Activated naive CD8-positive, alpha-beta T cell treated with anti-CD3 and anti-CD28 coated beads, Interleukin-2, amount 10 ng/mL, durations not matched to agents 7 days and 5 days (primary cell): ENCODE results near the gene FAM209B. TPM values are rescaled to one million over a fixed set of nuclear protein-coding genes. Genes with fewer than 3 reads are reported as not detected.
A peak's percentile ranks its signal among the peaks of the same experiment; 100 is the strongest.
"Not testable (repeated sequence)": the region's sequence is repeated elsewhere in the genome, so short reads cannot be mapped to it uniquely, and the experiment has no call there.

Source experiments
- ATAC-seq: fragments of 150-1000 bp; cut with Tn5 transposase; one replicate; pipeline ENCODE4 v1.10.0; 2021; ENCODE audit warnings: low read depth, moderate library complexity
- POLR2A ChIA-PET: fragments of 350-600 bp; sonication (Branson Sonifier 250); formaldehyde crosslinking; loops from one replicate; lab custom pipeline; 2021; ENCODE audit warnings: antibody characterized with exemption; lab: Charles Lee
- DNase-seq: peaks from one replicate; pipeline ENCODE4 v3.0.0; 2021
- H3K27ac Mint-ChIP-seq: one replicate; pipeline ENCODE4 v1.8.0; 2022; ENCODE audit warnings: mild to moderate bottlenecking, mixed read lengths
- H3K27me3 Mint-ChIP-seq: one replicate; pipeline ENCODE4 v1.8.0; 2022; ENCODE audit warnings: mild to moderate bottlenecking, moderate library complexity, mixed read lengths
- H3K36me3 Mint-ChIP-seq: one replicate; pipeline ENCODE4 v1.8.0; 2021; ENCODE audit warnings: mild to moderate bottlenecking, mixed read lengths
- H3K4me1 Mint-ChIP-seq: one replicate; pipeline ENCODE4 v1.8.0; 2021; ENCODE audit warnings: mixed read lengths
- H3K4me3 Mint-ChIP-seq: one replicate; pipeline ENCODE4 v1.8.0; 2022; ENCODE audit warnings: mild to moderate bottlenecking, moderate library complexity, mixed read lengths
- H3K9me3 Mint-ChIP-seq: one replicate; pipeline ENCODE4 v1.8.0; 2021; ENCODE audit warnings: mixed read lengths
- total RNA-seq, 2 experiments: library from RNA; stranded (reverse); gene quantifications; one replicate each; pipeline ENCODE4 v1.2.3, GENCODE V29; 2021

Gene FAM209B, protein sequence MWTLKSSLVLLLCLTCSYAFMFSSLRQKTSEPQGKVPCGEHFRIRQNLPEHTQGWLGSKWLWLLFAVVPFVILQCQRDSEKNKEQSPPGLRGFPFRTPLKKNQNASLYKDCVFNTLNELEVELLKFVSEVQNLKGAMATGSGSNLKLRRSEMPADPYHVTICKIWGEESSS
- total RNA-seq, result 1 to 10 TPM; 1.1 to 1.8 TPM

DNA sequence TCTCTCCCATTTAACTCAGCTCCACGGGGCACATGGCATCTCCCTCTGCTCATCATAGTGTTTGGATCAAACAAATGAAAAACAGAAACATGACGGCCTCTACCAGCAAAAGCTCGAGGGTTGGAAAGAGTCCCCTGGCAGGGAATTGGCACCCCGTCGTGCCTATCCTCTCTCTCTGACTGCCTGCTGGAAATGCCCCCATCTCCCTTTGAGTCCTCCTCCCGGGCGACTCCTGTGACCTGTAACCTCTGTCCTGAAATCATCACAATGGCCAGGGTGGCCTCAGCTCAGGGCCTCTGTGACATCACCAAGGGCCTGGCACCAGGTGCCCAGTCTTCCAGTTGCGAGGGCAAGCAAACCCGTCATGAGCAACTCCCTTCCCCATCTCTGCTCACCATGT, at the start of gene FAM209B:
TSS of gene FAM209B (plus strand) at position 301 of the 400 bp plus-strand sequence. CDS start at position 397, 96 bp downstream.
- ATAC-seq, H3K9me3 Mint-ChIP-seq, H3K27me3 Mint-ChIP-seq, H3K27ac Mint-ChIP-seq, H3K36me3 Mint-ChIP-seq, H3K4me3 Mint-ChIP-seq, POLR2A ChIA-PET, H3K4me1 Mint-ChIP-seq, DNase-seq: not testable (repeated sequence)

DNA sequence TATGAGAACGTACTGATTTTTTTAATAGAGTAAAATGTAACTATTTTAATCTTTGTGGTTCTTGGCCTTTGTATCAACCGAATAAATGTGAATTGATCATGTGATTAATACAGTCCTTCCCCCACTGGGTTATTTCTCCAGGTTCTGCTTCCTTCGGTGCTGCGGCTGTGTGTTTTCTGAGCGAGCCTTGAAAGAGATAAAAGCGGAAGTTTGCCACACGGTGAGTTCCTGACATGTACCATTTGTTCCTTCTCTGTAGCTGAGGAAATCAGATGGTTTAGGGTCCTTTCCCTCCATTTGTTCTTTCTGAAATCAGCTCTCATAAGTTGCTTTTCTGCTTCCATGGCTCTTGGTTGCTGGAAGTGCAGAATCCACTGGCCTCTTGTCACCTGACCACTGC, 49.1 kb upstream of the FAM209B start:
- H3K27me3 Mint-ChIP-seq, result no peaks in the 10 kb centered on the region
- ATAC-seq, result peak; percentile 58
- peak overlapping the region; percentile 59 for H3K27ac Mint-ChIP-seq
- DNase-seq, result no peak
- peaks cover 21% of the 10 kb centered on the region for H3K4me1 Mint-ChIP-seq
- no peaks in the 10 kb centered on the region for H3K9me3 Mint-ChIP-seq
- peak overlapping the region; percentile 67 for H3K4me3 Mint-ChIP-seq
- peaks cover 33% of the 10 kb centered on the region for H3K36me3 Mint-ChIP-seq
- POLR2A ChIA-PET, result interaction anchor here (1.1 kb wide), 1 partner anchor 92 kb away, joined by 4 read pairs; the partner anchor contains the start of genes AURKA and CSTF1

DNA sequence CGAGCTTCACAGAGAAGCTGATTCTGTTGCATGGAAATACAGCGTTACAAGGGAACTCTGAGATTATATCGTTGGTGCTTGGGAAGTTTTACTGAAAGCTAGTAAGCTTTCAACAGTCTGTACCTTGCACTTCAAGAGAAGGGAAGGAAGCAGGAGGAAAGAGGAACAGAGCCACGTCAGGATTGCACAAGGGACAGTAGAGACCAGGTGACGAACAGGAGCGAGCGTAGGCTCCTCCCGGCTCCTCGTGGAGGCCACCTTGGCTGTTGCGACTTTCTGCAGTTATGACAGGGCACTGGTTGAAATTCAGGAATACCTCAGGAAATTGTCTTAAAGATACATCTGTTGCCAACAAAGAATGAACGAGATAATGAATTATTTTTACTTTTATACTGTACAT, 45.8 kb upstream of the FAM209B start:
- POLR2A ChIA-PET, result no interaction called here
- Mint-ChIP-seq H3K36me3 (peaks cover 30% of the 10 kb centered on the region), H3K9me3 (no peaks in the 10 kb centered on the region), H3K4me1 (peaks cover 19% of the 10 kb centered on the region), H3K27me3 (no peaks in the 10 kb centered on the region), H3K4me3 (no peak overlapping the region), H3K27ac (no peak overlapping the region)
- ATAC-seq (no peak), DNase-seq (no peak)

DNA sequence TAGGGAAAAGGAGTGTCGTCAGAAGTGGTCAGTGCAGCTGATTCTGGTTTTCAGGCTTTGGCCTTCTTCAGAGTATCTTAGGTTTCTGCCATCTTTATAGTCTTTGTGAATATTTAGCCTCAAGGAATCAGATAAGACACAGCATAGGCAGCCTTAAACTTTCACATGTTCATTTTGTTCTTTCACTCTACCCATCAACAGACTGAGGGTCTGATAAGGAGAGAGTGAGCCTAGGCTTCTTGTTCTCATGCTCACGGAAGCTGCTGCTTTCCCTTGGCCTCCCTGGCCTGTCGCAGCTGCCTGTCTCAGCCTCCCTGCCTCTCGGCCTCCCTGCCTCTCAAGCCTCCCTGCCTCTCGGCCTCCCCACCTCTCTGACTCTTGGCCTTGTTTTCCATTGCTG, 44.5 kb upstream of the FAM209B start:
- Mint-ChIP-seq H3K36me3 (peaks cover 28% of the 10 kb centered on the region), H3K27ac (no peak overlapping the region), H3K27me3 (no peaks in the 10 kb centered on the region), H3K9me3 (no peaks in the 10 kb centered on the region), H3K4me3 (no peak overlapping the region), H3K4me1 (peaks cover 11% of the 10 kb centered on the region)
- DNase-seq (no peak), ATAC-seq (no peak)
- POLR2A ChIA-PET, result no interaction called here

DNA sequence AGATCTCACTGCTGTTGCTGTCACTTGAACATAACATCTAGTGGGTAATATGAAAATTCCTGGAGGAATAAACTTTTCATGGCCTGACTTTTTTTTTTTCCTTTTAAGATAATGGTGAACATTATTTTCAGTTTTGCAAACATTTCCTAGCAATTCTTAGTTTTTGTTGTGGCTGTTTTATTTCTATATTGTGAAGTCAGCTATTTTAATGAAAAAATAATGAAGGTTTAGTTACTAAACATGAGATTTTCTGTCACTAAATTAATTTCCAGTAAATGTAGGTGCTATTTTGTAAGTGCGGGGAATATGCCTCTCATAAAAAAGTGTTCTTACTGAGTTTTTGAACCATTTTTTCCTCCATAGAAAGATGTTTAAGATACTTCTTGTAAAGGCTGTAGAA, 31.9 kb upstream of the FAM209B start:
- H3K9me3 Mint-ChIP-seq, result peaks cover 5% of the 10 kb centered on the region
- H3K4me3 Mint-ChIP-seq, result no peak overlapping the region
- H3K36me3 Mint-ChIP-seq, result peaks cover 22% of the 10 kb centered on the region
- DNase-seq, result no peak
- H3K27ac Mint-ChIP-seq, result no peak overlapping the region
- POLR2A ChIA-PET, result interaction anchor here (0.7 kb wide), 1 partner anchor 108 kb away, joined by 3 read pairs; no protein-coding TSS in a partner anchor
- H3K27me3 Mint-ChIP-seq, result no peaks in the 10 kb centered on the region
- peaks cover 2% of the 10 kb centered on the region for H3K4me1 Mint-ChIP-seq
- no peak for ATAC-seq

DNA sequence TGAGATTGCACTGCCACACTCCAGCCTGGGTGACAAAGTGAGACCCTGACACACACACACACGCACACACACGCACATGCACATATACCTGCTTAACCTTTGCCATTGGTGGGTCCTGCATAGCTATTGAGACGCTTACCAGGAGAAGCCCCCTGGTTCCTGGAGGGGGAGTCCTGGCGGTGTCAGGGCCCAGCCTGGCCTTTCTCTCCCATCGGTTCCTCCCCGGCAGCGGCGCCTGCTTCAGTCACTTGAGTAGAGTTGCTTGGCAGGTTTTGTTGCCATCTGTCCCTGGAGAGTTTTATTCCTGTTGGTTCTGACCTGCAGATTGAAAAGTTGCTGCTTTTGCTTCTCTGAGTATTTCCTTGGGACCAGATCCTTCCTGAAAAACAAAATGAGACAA, 29.1 kb upstream of the FAM209B start:
- Mint-ChIP-seq H3K4me1 (peaks cover 2% of the 10 kb centered on the region), H3K36me3 (peaks cover 12% of the 10 kb centered on the region), H3K27me3 (no peaks in the 10 kb centered on the region), H3K9me3 (no peaks in the 10 kb centered on the region), H3K27ac (no peak overlapping the region), H3K4me3 (no peak overlapping the region)
- no peak for DNase-seq
- POLR2A ChIA-PET, result no interaction called here
- ATAC-seq, result no peak

DNA sequence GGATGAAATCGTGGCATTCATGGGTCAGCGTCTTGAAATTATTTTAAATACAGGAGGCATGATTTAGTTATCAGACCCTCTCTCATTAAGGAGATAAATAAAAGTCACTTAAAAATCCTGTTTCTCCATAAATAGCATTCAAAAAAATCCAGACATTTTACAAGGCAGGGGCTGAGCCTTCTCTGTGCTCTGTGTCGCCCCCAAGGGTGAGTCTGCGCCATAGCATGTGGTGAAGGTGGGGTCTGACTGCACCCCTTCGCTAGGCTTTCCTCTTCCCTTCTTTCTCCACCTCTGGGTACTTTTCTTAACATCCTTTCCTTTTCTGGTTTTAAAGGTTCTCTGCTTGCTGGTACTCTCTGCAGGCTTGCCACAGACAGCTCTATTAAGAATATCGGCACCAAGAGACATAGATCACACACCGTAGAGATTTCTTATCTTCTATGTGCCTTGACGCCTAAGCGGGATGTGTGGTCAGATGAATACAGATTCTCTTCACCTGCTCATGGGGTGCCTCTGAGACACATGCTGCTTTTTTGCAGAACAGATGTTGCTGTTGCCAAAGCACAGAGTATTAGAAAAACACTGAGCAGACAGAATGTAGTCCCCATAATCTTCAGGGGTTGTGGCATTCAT, 28.6 kb upstream of the FAM209B start:
- H3K4me1 Mint-ChIP-seq, result peaks cover 2% of the 10 kb centered on the region
- no peak overlapping the region for H3K4me3 Mint-ChIP-seq
- POLR2A ChIA-PET, result no interaction called here
- no peak overlapping the region for H3K27ac Mint-ChIP-seq
- ATAC-seq (peak; percentile 52), DNase-seq (no peak)
- H3K27me3 Mint-ChIP-seq, result no peaks in the 10 kb centered on the region
- H3K36me3 Mint-ChIP-seq, result peaks cover 13% of the 10 kb centered on the region
- no peaks in the 10 kb centered on the region for H3K9me3 Mint-ChIP-seq

DNA sequence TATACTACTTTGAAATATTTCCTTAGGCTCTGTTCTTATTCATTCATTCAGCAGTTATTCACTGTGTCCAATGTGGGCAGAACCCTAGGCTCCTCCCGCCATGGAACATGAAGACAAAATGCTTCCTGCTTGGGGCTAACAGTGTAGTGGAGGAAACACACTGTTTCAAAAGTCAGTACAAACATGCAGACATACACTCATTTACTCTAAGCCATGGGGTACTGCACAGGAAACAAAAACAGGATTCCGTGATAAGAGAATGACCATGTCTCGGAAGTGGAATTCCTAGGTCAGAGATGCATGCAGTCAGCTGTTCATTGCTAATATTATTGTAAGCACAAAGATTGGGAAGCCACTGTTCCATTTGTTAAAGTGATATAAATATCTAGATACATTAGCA, 26.9 kb upstream of the FAM209B start:
- H3K4me1 Mint-ChIP-seq, result peaks cover 2% of the 10 kb centered on the region
- no peak for DNase-seq
- no peaks in the 10 kb centered on the region for H3K9me3 Mint-ChIP-seq
- ATAC-seq, result no peak
- POLR2A ChIA-PET, result no interaction called here
- no peaks in the 10 kb centered on the region for H3K27me3 Mint-ChIP-seq
- H3K4me3 Mint-ChIP-seq, result no peak overlapping the region
- peaks cover 13% of the 10 kb centered on the region for H3K36me3 Mint-ChIP-seq
- no peak overlapping the region for H3K27ac Mint-ChIP-seq

DNA sequence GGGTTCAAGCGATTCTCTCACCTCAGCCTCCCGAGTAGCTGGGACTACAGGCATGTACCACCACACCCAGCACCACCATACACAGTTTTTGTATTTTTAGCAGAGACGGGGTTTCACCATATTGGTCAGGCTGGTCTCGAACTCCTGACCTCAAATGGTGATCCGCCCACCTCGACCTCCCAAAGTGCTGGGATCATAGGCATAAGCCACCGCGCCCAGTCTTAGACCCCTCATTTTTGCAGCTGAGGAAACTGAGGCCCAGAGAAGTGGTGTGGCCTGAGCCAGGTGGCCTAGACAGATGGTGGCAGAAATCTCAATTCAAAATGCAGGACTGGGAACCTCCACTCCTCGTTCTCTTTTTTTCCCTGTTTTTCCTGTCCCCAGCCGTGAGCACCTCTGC, 21.1 kb upstream of the FAM209B start:
- H3K9me3 Mint-ChIP-seq, result no peaks in the 10 kb centered on the region
- no peak overlapping the region for H3K27ac Mint-ChIP-seq
- ATAC-seq (no peak), DNase-seq (no peak)
- no peaks in the 10 kb centered on the region for H3K4me1 Mint-ChIP-seq
- peaks cover 11% of the 10 kb centered on the region for H3K36me3 Mint-ChIP-seq
- POLR2A ChIA-PET, result no interaction called here
- no peaks in the 10 kb centered on the region for H3K27me3 Mint-ChIP-seq
- H3K4me3 Mint-ChIP-seq, result no peak overlapping the region

DNA sequence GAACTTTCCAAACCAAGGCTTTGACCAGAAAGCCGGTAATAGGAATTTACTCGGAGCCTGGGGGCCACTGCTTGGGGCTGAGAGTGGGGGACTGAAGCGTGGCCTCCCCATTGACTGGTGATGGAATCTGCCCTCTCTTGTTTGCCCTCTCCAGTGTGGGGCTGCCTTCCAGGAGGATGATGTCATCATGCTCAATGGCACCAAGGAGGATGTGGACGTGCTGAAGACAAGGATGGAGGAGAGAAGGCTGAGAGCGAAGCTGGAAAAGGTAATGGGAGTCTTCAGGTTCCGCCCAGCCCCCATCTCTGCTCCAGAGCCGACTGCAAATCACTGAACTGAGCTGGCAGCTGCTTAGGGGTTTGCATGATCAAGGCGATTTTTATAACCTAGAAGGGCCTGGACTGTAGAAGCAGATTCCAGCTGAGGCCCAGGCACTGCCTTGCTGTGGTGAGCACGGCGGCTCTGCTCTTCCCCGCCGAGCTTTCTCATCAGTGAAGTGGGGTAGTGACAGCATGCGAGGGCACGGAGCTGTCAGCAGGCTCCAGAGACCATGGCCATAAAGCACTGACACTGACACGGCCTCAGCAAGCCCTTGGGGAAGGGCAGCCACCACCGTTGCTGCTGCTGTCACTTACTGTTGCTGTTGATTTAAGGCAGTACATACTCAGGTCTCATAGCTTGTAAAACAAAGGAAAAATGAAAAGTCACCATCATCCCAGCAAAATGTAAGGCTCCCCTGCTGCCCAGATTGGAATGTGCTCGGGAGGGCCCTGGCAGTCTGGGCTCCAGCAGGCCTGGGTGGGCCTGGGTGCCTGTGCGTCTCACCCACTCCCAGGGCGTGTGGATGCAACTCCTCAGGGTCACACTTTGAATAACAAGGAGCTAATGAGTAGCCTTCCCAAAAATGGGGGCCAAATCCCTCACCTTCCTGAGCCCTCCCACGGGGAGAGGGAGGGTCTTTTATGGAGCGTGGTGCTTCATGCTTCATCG, 19.6 kb upstream of the FAM209B start:
- DNase-seq (no peak), ATAC-seq (no peak)
- POLR2A ChIA-PET, result no interaction called here
- Mint-ChIP-seq H3K27ac (no peak overlapping the region), H3K4me1 (no peaks in the 10 kb centered on the region), H3K27me3 (no peaks in the 10 kb centered on the region), H3K9me3 (no peaks in the 10 kb centered on the region), H3K36me3 (peaks cover 23% of the 10 kb centered on the region), H3K4me3 (no peak overlapping the region)

DNA sequence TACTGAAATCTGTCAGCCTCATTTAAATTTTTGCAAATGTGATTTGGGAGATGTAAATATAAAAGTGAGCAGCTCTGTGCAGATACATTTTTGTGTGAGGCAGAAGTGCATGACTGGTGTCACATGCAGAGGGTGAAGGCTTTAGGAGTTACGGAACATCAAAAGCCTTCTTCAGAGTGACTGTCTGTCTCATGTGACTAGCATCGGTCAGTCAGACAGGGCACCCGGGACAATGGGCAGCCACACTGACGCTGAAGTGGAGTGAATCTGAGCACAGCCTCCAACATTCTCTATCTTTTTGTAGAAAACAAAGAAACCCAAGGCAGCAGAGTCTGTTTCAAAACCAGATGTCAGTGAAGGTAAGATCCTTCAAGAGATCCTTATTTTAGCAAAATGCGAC, 16.4 kb upstream of the FAM209B start:
- ATAC-seq, result no peak
- H3K36me3 Mint-ChIP-seq, result peaks cover 46% of the 10 kb centered on the region
- no peak overlapping the region for H3K4me3 Mint-ChIP-seq
- H3K27me3 Mint-ChIP-seq, result no peaks in the 10 kb centered on the region
- no peaks in the 10 kb centered on the region for H3K4me1 Mint-ChIP-seq
- POLR2A ChIA-PET, result no interaction called here
- peaks cover 9% of the 10 kb centered on the region for H3K9me3 Mint-ChIP-seq
- DNase-seq, result no peak
- no peak overlapping the region for H3K27ac Mint-ChIP-seq

DNA sequence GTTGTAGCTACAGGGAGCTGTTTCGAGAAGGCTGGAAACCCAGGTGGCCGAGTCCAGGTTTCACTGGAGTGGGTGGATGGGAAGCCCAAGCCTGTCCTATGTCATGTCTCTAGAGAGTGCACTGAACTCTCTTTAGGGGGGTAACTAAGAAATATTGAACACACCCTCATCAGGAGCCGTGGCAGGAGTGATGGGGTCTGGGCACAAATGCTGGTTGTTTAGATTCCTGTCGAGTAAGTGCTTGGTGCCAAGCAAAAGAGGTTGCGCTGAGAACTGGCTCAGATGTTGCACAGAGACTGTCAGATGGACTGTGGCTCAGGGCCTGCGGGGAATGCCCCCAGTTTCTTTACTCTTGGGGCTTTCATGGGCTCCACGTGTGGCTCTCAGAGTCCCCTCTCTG, 15.8 kb upstream of the FAM209B start:
- peaks cover 51% of the 10 kb centered on the region for H3K36me3 Mint-ChIP-seq
- POLR2A ChIA-PET, result no interaction called here
- no peaks in the 10 kb centered on the region for H3K27me3 Mint-ChIP-seq
- H3K4me1 Mint-ChIP-seq, result no peaks in the 10 kb centered on the region
- ATAC-seq (no peak), DNase-seq (no peak)
- no peak overlapping the region for H3K4me3 Mint-ChIP-seq
- H3K27ac Mint-ChIP-seq, result no peak overlapping the region
- H3K9me3 Mint-ChIP-seq, result peaks cover 9% of the 10 kb centered on the region

DNA sequence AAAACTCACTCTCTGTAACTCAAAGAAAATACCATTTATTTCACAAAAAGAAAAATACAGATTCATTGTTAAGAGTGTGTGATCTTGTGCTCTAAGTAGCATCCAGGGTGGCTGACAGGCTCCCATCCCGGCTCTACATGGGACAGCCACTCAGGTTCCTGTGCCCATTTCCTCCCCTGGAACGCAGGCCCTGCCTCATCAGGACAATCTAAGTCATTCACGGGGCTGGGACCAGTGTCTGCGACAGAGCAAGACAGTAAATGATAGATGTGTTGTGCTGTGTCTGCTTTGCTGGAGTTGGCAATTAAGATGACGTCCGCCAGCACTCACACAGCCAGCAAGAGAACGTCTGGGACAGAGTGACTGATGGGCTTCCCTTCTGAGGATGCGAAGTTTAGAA, 15.4 kb upstream of the FAM209B start:
- DNase-seq (no peak), ATAC-seq (no peak)
- no peaks in the 10 kb centered on the region for H3K4me1 Mint-ChIP-seq
- POLR2A ChIA-PET, result no interaction called here
- H3K27ac Mint-ChIP-seq, result no peak overlapping the region
- H3K36me3 Mint-ChIP-seq, result peaks cover 51% of the 10 kb centered on the region
- H3K4me3 Mint-ChIP-seq, result no peak overlapping the region
- H3K9me3 Mint-ChIP-seq, result peaks cover 9% of the 10 kb centered on the region
- H3K27me3 Mint-ChIP-seq, result no peaks in the 10 kb centered on the region
